K562 (cell line): ENCODE measurements around the gene RGS14. TPM values are rescaled to one million over a fixed set of nuclear protein-coding genes. Genes with fewer than 3 reads are reported as not detected.

Experiments
- BRF1 ChIP-seq: IDR thresholded peaks from 3 replicates; pipeline ENCODE4 v1.6.1; 2011; ENCODE audit warnings: borderline replicate concordance, mild to moderate bottlenecking; ENCODE audit not compliant: insufficient read length; ENCODE audit errors: extremely low read depth
- ELF4 ChIP-seq: fragments of 450-650 bp; formaldehyde crosslinking; IDR thresholded peaks from 2 replicates; pipeline ENCODE4 v1.4.0; 2022; ENCODE audit warnings: missing genetic modification characterization
- EP300 ChIP-seq: IDR thresholded peaks from 2 replicates; pipeline ENCODE4 v1.6.1; 2012; ENCODE audit warnings: low read length, improper control_type of control experiment
- ETV5 ChIP-seq: sonication (generic); formaldehyde crosslinking; IDR thresholded peaks from 2 replicates; pipeline ENCODE4 v1.4.0; 2020; ENCODE audit warnings: low read depth, mild to moderate bottlenecking, missing genetic modification reagents
- FOXJ3 ChIP-seq: sonication (generic); formaldehyde crosslinking; IDR thresholded peaks from 2 replicates; pipeline ENCODE4 v1.4.0; 2020; ENCODE audit warnings: mild to moderate bottlenecking, missing genetic modification reagents
- GTF2A2 ChIP-seq: IDR thresholded peaks from 2 replicates; pipeline ENCODE4 v1.6.1; 2016; ENCODE audit warnings: mild to moderate bottlenecking, missing genetic modification characterization, missing compliant biosample characterization
- GTF3C2 ChIP-seq: IDR thresholded peaks from 3 replicates; pipeline ENCODE4 v1.6.1; 2011; ENCODE audit warnings: borderline replicate concordance, mild to moderate bottlenecking, moderate library complexity; ENCODE audit not compliant: insufficient read length; ENCODE audit errors: extremely low read depth
- ID3 ChIP-seq, 2 experiments: fragments of 250-450 bp in 1 of 2; fragments of 450-650 bp in 1 of 2; sonication (Bioruptor Pico) in 1 of 2; IDR thresholded peaks; 2 replicates each; pipeline versions ENCODE4 v1.6.1 to v1.8.0; 2016 to 2021; ENCODE audit warnings: mild to moderate bottlenecking in 2 of 2, moderate library complexity in 2 of 2, missing compliant biosample characterization in 1 of 2, missing genetic modification characterization in 1 of 2
- KDM5B ChIP-seq: fragments of 200-600 bp; sonication (generic); IDR thresholded peaks from 2 replicates; pipeline ENCODE4 v1.6.1; 2012; ENCODE audit warnings: low read depth, mild to moderate bottlenecking, moderate library complexity, low read length, control low read depth, inconsistent platforms; ENCODE audit not compliant: insufficient replicate concordance
- KLF16 ChIP-seq: IDR thresholded peaks from 2 replicates; pipeline ENCODE4 v1.6.1; 2016; ENCODE audit warnings: antibody characterized with exemption
- MCM7 ChIP-seq, 2 experiments: fragments of 450-650 bp; IDR thresholded peaks; 2 replicates each; pipeline ENCODE4 v1.6.1; 2016 to 2018
- PCBP1 ChIP-seq: fragments of 200-400 bp; formaldehyde crosslinking; IDR thresholded peaks from 2 replicates; pipeline ENCODE4 v1.6.1; 2018; ENCODE audit warnings: mild to moderate bottlenecking, low read depth, low read length; ENCODE audit not compliant: poor library complexity, severe bottlenecking
- RNF219 ChIP-seq: fragments of 250-450 bp; sonication (Bioruptor Pico); IDR thresholded peaks from 2 replicates; pipeline ENCODE4 v1.5.0; 2022; ENCODE audit warnings: mild to moderate bottlenecking
- UBTF ChIP-seq, 2 experiments: IDR thresholded peaks; 2 replicates each; pipeline ENCODE4 v1.6.1; 2012; ENCODE audit warnings: improper control_type of control experiment in 2 of 2, low read depth in 2 of 2, low read length in 2 of 2, borderline replicate concordance in 1 of 2
- ZNF398 ChIP-seq: fragments of 250-450 bp; sonication (Bioruptor Pico); IDR thresholded peaks from 2 replicates; pipeline ENCODE4 v1.8.0; 2021; ENCODE audit warnings: moderate library complexity, mild to moderate bottlenecking, inconsistent platforms
- polyA plus RNA-seq, 8 experiments: library from polyadenylated mRNA; depleted of rRNA in 4 of 8; stranded (reverse) in 5 of 8; unstranded in 3 of 8; fragments of >200 nt; fragmentation: Nextera tagmentation in 2 of 8; fragmentation: Illumina TruSeq in 1 of 8; extraction: Ambion mirVana in 2 of 8; extraction: Trizol in 1 of 8; gene quantifications; 2 replicates each; pipeline versions ENCODE4 v1.2.1 to v1.2.3, GENCODE V29; 2011 to 2014; ENCODE audit warnings: inconsistent platforms in 1 of 8, missing spikeins in 1 of 8
- total RNA-seq, 7 experiments: library from RNA; depleted of rRNA in 6 of 7; stranded (reverse); fragments of >200 nt in 6 of 7; fragmentation: Illumina TruSeq in 2 of 7; extraction: Trizol in 2 of 7; gene quantifications; 2 replicates each; pipeline versions ENCODE4 v1.2.1 to v1.2.3, GENCODE V29; 2011 to 2021; ENCODE audit warnings: low replicate concordance in 1 of 7

RGS14 gene
- total and polyA plus RNA-seq, 9 of the 15 experiments (the other 6 are each of a cell fraction or from before 2014, with no cell fraction given): 0.28 to 75.9 (median 34.5) TPM

- peak; percentile 68 for TF ChIP-seq KLF16
- TF ChIP-seq MCM7 (IDR thresholded peaks at IDR 0.05): no peak
- TF ChIP-seq ID3 (CRISPR knock-in tag; IDR thresholded peaks at IDR 0.05): no peak
- no peak for TF ChIP-seq ID3 (tag; IDR thresholded peaks at IDR 0.05)
- TF ChIP-seq PCBP1: no peak
- TF ChIP-seq ZNF398 (CRISPR knock-in tag): no peak
- no peak for TF ChIP-seq ELF4
- no peak for TF ChIP-seq GTF3C2
- no peak for TF ChIP-seq BRF1
- TF ChIP-seq GTF2A2 (tag): no peak
- TF ChIP-seq FOXJ3: no peak
- no peak; the same call in 1 of the 2 replicates for TF ChIP-seq EP300
- TF ChIP-seq RNF219 (CRISPR knock-in tag): no peak
- no peak for TF ChIP-seq ETV5 (CRISPR knock-in tag)
- no peak for TF ChIP-seq UBTF (IDR thresholded peaks at IDR 0.05; ENCODE audit: borderline replicate concordance in 1 of 2, low read depth in 2 of 2, low read length in 2 of 2)
- no peak for TF ChIP-seq KDM5B
These were observed 32.9 kb downstream of the RGS14 start (continued) for GRCh38 chr5:177390363-177391300.
